Renal cortex interstitium (tissue), 11 donors: ENCODE data around the gene RAPGEF2. TPM values are rescaled to one million over a fixed set of nuclear protein-coding genes. Genes with fewer than 3 reads are reported as not detected.
A peak's percentile ranks its signal among the peaks of the same experiment; 100 is the strongest.

ENCODE experiments used
- DNase-seq, 11 donors: peaks; one replicate each; pipeline ENCODE4 v3.0.0-alpha.2; 2013; ENCODE audit warnings: low read depth in 9 of 11, low spot score in 4 of 11; ENCODE audit errors: extremely low read depth in 1 of 11
- polyA plus RNA-seq, 3 donors: library from polyadenylated mRNA; unstranded; fragments of 120-200 nt; gene quantifications; one replicate each; pipeline ENCODE4 v1.2.1, GENCODE V29; 2013; ENCODE audit not compliant: insufficient read length in 3 of 3

The RAPGEF2 gene
- polyA plus RNA-seq, 3 donors: 45.0 to 51.6 (median 48.5) TPM

DNA sequence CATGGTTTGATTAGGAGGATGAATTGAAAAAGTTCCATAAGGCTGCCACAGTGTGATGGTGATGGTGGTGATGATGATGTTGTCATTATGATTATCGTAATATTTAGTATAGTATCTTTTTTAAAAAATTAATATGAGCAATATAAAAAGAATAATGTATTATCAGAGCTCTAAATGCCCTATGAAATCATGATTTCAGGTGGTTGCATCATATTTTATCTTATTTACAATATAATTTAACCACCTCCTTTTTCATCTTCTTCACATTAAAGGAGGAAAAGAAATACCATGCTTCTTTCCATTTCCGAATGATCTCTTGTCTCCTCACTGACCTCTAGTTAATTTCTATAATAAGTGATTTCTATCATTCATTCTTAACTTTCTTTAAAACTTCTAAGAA lies 225.9 kb downstream of the RAPGEF2 start:
- no peak for DNase-seq

DNA sequence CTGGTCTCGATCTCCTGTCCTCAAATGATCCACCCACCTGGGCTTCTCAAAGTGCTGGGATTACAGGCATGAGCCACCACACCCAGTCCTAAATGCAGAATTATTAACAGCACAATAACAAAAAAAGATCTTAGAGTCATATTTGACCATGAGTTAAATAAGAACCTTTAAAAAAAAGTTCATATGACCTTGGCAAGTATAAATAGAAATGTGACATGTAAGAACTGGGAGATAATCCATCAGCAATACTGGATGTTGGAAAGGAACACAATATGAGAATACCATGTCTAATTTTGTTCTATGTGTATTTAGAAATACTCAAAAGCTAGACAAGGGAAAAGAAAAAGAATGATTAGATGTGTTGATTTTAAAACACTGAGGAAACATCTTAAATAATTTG lies 231.6 kb downstream of the RAPGEF2 start:
- DNase-seq: no peak

DNA sequence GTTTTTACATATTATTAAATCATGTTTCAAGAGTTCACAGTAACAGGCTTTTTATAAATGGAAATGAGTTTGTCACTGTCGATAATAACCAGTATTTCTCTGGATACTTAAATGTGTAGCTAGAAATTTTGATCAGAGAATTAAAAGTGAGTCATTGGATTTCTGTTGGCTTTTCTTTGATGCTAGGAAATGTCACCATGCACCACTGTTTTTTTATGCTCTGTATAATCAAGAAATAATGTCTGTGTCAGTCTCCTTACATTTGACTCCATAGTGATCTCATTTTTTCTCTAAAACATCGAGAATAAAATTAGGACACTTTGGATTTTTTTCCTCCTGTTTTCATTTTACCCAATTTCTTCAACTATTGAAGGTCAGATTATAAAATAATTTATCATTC lies 234.2 kb downstream of the RAPGEF2 start:
- no peak for DNase-seq

DNA sequence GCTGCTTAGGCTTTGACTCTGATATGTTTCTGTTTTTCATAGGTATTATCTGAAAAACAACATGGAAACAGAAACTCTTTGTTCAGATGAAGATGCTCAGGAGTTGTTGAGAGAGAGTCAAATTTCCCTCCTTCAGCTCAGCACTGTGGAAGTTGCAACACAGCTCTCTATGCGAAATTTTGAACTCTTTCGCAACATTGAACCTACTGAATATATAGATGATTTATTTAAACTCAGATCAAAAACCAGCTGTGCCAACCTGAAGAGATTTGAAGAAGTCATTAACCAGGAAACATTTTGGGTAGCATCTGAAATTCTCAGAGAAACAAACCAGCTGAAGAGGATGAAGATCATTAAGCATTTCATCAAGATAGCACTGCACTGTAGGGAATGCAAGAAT lies 238.6 kb downstream of the RAPGEF2 start:
- no peak for DNase-seq

DNA sequence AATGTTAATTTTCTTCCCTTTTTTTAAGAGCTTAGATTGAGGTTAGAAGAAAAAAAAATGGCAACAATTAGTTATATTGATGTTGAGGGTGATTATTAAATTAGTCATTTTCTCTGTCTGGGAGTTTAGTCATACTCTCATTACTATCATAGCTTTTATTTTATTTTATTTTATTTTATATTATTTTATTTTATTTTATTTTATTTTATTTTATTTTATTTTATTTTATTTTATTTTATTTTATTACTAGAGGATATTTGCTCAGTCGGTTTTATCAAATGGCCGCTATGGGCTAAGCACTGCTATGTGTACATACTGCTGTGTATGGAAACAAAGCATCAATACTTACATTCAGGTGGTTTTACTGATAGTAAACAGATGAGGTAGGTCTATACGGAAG lies 239.5 kb downstream of the RAPGEF2 start:
- DNase-seq: no peak

DNA sequence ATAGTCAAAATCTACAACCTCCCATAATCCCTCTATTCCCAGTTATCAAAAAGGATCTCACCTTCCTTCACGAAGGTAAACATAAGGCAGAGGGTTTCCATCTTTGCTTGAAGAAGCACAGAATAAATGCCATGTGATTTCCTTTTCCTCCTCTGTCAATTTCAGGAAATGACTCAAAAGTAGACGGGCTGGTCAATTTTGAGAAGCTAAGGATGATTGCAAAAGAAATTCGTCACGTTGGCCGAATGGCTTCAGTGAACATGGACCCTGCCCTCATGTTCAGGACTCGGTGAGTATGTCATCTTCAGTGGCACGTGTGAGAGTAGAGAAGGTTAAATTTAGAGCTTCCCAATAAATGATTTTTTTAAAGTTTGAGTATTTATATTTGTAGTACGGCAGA lies 240.2 kb downstream of the RAPGEF2 start:
- DNase-seq: no peak

DNA sequence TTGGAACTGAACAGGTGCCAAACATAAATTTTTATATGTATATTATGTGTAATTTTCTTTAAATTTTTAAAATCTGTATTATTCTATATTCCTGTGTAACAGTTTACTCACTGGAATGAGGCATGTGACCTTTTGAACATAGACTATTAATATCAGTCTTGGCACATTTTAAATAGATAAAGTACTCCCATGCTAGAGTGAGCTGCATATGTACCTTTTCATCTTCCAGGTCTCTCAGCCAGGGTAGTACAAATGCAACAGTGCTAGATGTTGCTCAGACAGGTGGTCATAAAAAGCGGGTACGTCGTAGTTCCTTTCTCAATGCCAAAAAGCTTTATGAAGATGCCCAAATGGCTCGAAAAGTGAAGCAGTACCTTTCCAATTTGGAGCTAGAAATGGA lies 242.0 kb downstream of the RAPGEF2 start:
- no peak for DNase-seq

DNA sequence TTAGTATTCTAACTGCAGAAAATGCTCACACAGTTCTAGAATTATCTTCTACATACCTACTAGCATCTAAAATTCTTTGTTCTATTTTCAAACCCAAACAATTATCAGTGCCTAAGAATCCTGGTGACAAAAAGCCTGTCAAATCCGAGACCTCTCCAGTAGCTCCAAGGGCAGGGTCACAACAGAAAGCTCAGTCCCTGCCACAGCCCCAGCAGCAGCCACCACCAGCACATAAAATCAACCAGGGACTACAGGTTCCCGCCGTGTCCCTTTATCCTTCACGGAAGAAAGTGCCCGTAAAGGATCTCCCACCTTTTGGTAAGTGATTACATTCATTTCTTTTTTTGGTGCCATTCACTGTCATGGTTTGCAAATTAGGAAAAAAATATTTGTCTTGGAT lies 243.8 kb downstream of the RAPGEF2 start:
- no peak for DNase-seq

DNA sequence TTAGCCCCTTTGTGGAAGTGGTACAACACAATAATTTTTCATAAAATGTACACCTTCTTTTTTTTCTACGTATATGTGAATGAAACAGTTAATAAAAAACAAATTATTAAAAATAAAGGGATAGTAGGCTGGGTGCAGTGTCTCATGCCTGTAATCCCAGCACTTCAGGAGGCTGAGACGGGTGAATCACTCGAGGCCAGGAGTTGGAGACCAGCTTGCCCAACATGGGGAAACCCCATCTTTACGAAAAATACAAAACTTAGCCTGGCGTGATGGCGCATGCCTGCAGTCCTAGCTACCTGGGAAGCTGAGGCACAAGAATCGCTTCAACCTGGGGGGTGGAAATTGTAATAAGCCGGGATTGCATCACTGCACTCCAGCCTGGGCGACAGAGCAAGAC lies 244.9 kb downstream of the RAPGEF2 start:
- no peak for DNase-seq

DNA sequence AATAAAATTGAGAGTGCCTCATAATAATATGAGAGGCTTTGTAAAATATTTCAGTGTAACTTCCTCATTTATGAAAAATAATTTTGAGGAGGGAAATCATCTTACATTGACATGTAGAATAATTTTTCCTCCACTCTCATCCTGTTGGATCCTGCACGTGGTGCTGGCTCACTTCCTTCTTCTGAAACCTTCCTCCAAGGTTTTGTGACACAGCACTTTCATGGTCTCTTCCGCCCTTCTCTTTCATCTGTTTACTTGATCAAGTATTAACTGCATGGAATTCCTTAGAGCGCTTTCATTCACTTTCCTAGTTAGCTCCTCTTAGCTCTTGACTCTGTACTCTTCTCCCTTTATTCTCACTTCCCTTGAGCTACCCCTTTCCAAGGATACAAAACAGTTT lies 246.5 kb downstream of the RAPGEF2 start:
- DNase-seq: no peak

DNA sequence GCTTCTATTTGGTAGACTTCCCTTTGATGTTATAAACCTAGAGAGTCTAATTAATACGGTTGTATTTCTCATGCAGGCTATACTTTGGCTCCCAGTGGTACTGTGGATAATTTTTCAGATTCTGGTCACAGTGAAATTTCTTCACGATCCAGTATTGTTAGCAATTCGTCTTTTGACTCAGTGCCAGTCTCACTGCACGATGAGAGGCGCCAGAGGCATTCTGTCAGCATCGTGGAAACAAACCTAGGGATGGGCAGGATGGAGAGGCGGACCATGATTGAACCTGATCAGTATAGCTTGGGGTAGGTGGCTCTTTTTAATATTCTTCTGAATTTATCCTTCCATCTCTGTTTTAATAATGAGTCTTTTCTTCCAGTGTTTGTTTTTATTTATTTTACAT lies 249.7 kb downstream of the RAPGEF2 start:
- DNase-seq: no peak

DNA sequence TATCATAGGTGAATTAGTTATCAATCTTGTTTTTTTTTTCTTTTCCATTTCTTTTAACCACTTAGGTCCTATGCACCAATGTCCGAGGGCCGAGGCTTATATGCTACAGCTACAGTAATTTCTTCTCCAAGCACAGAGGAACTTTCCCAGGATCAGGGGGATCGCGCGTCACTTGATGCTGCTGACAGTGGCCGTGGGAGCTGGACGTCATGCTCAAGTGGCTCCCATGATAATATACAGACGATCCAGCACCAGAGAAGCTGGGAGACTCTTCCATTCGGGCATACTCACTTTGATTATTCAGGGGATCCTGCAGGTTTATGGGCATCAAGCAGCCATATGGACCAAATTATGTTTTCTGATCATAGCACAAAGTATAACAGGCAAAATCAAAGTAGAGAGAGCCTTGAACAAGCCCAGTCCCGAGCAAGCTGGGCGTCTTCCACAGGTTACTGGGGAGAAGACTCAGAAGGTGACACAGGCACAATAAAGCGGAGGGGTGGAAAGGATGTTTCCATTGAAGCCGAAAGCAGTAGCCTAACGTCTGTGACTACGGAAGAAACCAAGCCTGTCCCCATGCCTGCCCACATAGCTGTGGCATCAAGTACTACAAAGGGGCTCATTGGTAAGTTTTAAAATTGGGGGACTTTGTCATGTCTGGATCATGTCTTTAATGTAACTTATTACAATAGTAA lies 250.7 kb downstream of the RAPGEF2 start:
- DNase-seq: peak in 4 of 11 donors; percentile 5 to 28 (median 14)

DNA sequence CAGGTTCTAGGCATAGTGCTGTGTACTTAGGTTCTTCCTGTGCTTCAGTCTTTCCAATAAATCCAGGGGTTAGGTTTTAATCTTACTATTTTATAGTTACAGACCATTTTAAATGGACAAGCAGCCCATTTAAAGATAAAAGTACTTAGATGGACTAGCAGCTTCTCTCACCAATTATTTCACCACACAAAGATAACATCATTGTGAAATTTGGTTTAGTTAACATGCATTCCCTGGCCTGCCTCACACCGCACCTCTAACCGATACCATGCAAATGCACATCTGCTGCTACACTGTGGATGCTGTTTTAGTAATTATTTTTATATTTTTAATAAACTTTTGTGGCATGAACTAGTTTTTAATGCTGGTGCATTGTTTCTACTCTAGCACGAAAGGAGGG lies 252.6 kb downstream of the RAPGEF2 start:
- DNase-seq: no peak

DNA sequence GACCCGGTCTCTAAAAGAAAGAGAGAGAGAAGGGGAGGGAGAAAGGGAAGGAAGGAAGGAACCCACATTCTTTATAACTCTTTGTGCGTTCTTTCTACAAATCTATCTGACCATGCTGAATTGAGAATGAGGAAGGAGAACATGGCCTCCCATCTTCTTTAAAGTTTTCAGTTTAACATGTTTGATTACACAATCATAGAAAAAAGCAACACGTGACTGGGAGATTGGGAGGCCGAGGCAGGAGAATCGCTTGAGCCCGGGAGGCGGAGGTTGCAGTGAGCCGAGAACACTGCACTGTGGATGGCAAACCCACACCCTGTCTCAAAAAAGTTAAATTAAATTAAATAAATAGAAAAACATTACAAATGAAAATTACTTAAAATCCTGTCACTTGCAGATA lies 254.5 kb downstream of the RAPGEF2 start:
- no peak for DNase-seq

DNA sequence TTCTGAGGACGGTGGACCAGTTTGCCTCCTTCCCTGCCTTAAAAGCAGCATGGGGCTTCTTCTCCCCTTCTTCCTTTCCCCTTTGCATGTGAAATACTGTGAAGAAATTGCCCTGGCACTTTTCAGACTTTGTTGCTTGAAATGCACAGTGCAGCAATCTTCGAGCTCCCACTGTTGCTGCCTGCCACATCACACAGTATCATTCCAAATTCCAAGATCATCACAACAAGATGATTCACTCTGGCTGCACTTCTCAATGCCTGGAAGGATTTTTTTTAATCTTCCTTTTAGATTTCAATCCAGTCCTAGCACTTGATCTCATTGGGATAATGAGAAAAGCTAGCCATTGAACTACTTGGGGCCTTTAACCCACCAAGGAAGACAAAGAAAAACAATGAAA lies 255.3 kb downstream of the RAPGEF2 start:
- no peak for DNase-seq

DNA sequence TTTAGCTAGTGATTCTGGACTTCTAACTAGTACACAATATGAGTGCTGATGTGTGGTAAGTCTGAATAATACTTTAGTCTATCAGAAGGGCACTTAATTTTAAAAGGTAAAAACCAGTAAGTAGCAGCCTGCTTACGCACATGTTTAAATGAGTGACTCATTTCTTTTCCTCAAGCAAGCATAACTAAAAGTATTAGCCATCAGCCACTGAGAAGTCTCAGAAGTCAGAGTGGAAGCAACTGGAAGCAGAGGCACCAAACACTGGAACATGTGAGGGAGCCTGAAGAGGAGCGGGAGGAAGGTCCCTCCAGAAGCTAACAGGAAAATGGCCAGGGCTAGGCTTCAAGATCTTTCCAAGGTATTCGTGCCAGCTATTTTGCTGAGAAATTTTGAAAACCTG lies 257.7 kb downstream of the RAPGEF2 start:
- DNase-seq: no peak

DNA sequence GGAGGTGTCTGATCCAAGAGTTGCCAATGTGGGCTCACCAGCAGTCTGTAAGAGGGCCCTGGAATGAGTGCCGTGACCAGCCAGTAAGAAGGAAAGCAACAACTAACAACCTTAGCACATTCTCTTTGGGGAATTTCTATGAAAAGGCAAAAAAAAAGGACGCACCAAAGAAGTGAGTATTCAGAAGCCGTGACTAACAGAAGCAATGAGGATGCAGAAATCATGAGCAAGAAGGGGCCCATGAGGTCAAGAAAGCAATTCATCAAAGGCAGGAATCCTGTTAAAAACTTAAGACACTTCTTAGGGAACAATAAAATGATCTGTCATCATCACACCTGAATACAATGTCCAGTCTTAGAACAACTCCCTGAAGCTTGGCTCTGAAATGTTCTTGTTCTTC lies 260.5 kb downstream of the RAPGEF2 start:
- no peak for DNase-seq

DNA sequence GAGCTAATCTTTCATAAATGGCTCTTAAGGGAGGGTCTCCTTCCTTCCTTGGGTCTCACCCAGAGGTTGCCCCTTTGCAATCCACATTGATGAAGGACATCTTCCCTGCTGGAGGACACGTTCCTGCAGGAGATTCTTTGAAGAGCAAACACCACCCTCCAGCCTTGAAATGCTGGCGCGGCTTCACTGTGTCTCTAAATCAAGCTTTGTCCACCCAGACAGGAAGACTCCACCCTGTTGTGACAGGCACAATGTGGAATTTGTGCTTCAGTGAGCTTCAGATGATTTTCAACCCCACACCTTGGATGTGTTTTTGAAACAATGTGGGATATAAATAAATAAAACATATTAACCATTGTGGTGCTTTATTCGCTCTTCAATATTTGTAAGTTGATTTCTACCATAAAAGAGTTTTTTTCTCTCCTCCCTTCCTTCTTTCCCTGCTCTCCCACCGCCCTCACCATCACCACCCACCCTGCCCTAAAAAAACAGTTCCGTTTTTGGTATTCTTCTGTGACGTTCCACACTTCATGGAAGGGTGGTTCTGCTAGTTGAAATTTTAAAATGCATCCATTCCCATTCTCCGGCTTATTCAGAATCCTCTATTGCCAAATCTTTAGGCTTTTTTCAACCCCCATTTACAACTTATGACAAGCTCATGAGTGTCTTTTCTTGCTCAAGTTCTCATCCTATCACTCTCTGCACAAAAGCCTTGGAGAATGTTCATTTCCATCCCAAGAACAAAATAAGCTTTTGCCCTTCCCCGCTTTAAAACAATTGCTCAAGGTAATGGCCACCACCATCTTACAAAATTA lies 264.3 kb downstream of the RAPGEF2 start:
- DNase-seq: no peak

DNA sequence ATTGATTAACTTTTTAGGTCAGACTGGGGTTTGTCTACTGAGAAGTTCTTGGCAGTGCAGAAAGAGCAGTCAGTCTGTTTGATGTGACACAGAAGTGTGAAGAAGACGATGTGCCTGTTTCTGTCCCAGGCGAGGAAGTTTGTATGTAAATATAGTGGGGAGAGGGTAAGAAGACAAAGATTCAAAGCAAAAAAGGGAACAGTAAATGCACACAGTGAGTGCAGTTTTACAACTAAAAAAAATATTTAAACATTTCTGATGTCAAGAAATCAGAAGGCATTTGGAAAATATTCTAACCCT lies 264.9 kb downstream of the RAPGEF2 start:
- DNase-seq: no peak

DNA sequence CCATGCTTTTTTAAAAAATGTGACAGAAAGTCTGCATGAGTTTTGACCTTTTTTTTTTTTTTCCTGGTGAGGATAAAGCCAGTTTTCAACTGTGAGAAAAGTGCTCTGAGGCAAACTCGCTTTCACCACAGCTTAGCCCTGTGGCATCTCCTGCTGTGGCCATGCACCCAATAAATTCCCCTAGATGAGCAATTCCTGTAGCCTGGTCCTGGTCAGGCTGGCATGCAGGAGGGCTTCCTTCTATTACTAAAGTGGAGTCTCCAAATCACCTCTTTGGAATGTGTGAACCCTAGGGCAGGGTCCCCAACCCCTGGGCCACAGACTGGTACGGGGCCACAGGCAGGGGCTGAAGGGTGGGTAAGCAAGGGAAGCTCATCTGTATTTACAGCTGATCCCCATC lies 265.4 kb downstream of the RAPGEF2 start:
- DNase-seq: no peak

DNA sequence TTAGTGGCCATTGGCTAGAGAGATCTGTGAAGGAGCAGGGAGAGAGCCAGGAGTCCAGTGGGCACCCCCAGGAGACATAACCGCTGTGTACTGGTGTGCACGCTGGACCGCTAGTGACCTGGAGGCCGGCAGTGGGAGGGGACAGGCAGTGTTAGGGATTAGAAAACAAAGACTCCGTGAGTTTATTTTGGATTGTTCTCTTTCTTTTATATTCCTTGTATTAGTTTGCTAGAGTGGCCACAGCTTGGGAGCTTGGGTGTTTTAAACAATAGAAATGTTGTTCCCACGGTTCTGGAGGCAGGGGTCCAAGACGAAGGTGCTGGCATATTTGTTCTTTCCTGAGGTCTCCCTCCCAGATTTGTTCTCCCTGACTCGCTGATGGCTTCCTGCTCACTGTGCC lies 266.4 kb downstream of the RAPGEF2 start:
- DNase-seq: no peak
